Measurements from ENCODE around the gene SCIN.
A peak's percentile ranks its signal among the peaks of the same experiment; 100 is the strongest.

SCIN gene

GRCh38 chr7:12583176-12583575 lies 12.7 kb downstream of the SCIN start:
- Histone ChIP-seq H3K36me3 (ENCODE audit: control insufficient read depth in 2 of 2, insufficient read depth in 2 of 2, low read length in 2 of 2) (peaks cover 0 to 7% of the 10 kb centered on the region in 2 donors), H3K4me1 (ENCODE audit: control insufficient read depth in 2 of 2, insufficient read depth in 2 of 2, low read length in 2 of 2) (peaks cover 7 to 26% of the 10 kb centered on the region in 2 donors), H3K27ac (ENCODE audit: low read depth in 2 of 2, low read length in 2 of 2) (peak overlapping the region in 1 of 2 donors; percentile 45), H3K9ac (ENCODE audit: low read depth in 1 of 2, low read length in 2 of 2) (no peak overlapping the region), H3K4me3 (ENCODE audit: low read length in 2 of 2) (no peak overlapping the region), H3K27me3 (ENCODE audit: control insufficient read depth in 2 of 2, insufficient read depth in 2 of 2, low read length in 2 of 2) (no peaks in the 10 kb centered on the region), H3K9me3 (ENCODE audit: control insufficient read depth in 2 of 2, low read length in 2 of 2) (no peaks in the 10 kb centered on the region)

- H3K9me3 ChIP-seq (ENCODE audit: control insufficient read depth in 2 of 2, low read length in 2 of 2) = no peaks in the 10 kb centered on the region
- H3K4me3 ChIP-seq (ENCODE audit: low read length in 2 of 2) = no peak overlapping the region
- H3K4me1 ChIP-seq (ENCODE audit: control insufficient read depth in 2 of 2, insufficient read depth in 2 of 2, low read length in 2 of 2) = peaks cover 7 to 26% of the 10 kb centered on the region in 2 donors
- no peak overlapping the region for H3K9ac ChIP-seq (ENCODE audit: low read depth in 1 of 2, low read length in 2 of 2)
- H3K36me3 ChIP-seq (ENCODE audit: control insufficient read depth in 2 of 2, insufficient read depth in 2 of 2, low read length in 2 of 2) = peaks cover 0 to 7% of the 10 kb centered on the region in 2 donors
- H3K27me3 ChIP-seq (ENCODE audit: control insufficient read depth in 2 of 2, insufficient read depth in 2 of 2, low read length in 2 of 2) = no peaks in the 10 kb centered on the region
- peak overlapping the region in 1 of 2 donors; percentile 49 for H3K27ac ChIP-seq (ENCODE audit: low read depth in 2 of 2, low read length in 2 of 2)
Observed at GRCh38 chr7:12583922-12584321, 13.4 kb downstream of the SCIN start.

GRCh38 chr7:12584930-12585329 lies 14.4 kb downstream of the SCIN start:
- H3K9ac ChIP-seq (ENCODE audit: low read depth in 1 of 2, low read length in 2 of 2) = peak overlapping the region in 1 of 2 donors; percentile 22
- peaks cover 0 to 7% of the 10 kb centered on the region in 2 donors for H3K36me3 ChIP-seq (ENCODE audit: control insufficient read depth in 2 of 2, insufficient read depth in 2 of 2, low read length in 2 of 2)
- H3K4me1 ChIP-seq (ENCODE audit: control insufficient read depth in 2 of 2, insufficient read depth in 2 of 2, low read length in 2 of 2) = peaks cover 7 to 26% of the 10 kb centered on the region in 2 donors
- H3K27ac ChIP-seq (ENCODE audit: low read depth in 2 of 2, low read length in 2 of 2) = peak overlapping the region; percentile 4 to 39
- H3K9me3 ChIP-seq (ENCODE audit: control insufficient read depth in 2 of 2, low read length in 2 of 2) = no peaks in the 10 kb centered on the region
- no peaks in the 10 kb centered on the region for H3K27me3 ChIP-seq (ENCODE audit: control insufficient read depth in 2 of 2, insufficient read depth in 2 of 2, low read length in 2 of 2)
- H3K4me3 ChIP-seq (ENCODE audit: low read length in 2 of 2) = peak overlapping the region in 1 of 2 donors; percentile 38

- H3K9ac ChIP-seq (ENCODE audit: low read depth in 1 of 2, low read length in 2 of 2) = no peak overlapping the region
- H3K27ac ChIP-seq (ENCODE audit: low read depth in 2 of 2, low read length in 2 of 2) = no peak overlapping the region
- H3K4me1 ChIP-seq (ENCODE audit: control insufficient read depth in 2 of 2, insufficient read depth in 2 of 2, low read length in 2 of 2) = peaks cover 7 to 26% of the 10 kb centered on the region in 2 donors
- no peak overlapping the region for H3K4me3 ChIP-seq (ENCODE audit: low read length in 2 of 2)
- no peaks in the 10 kb centered on the region for H3K27me3 ChIP-seq (ENCODE audit: control insufficient read depth in 2 of 2, insufficient read depth in 2 of 2, low read length in 2 of 2)
- no peaks in the 10 kb centered on the region for H3K9me3 ChIP-seq (ENCODE audit: control insufficient read depth in 2 of 2, low read length in 2 of 2)
- peaks cover 0 to 3% of the 10 kb centered on the region in 2 donors for H3K36me3 ChIP-seq (ENCODE audit: control insufficient read depth in 2 of 2, insufficient read depth in 2 of 2, low read length in 2 of 2)
Observed at GRCh38 chr7:12586271-12586670, 15.8 kb downstream of the SCIN start.

- no peaks in the 10 kb centered on the region for H3K27me3 ChIP-seq (ENCODE audit: control insufficient read depth in 2 of 2, insufficient read depth in 2 of 2, low read length in 2 of 2)
- H3K36me3 ChIP-seq (ENCODE audit: control insufficient read depth in 2 of 2, insufficient read depth in 2 of 2, low read length in 2 of 2) = no peaks in the 10 kb centered on the region
- no peak overlapping the region for H3K4me3 ChIP-seq (ENCODE audit: low read length in 2 of 2)
- no peaks in the 10 kb centered on the region for H3K9me3 ChIP-seq (ENCODE audit: control insufficient read depth in 2 of 2, low read length in 2 of 2)
- no peak overlapping the region for H3K9ac ChIP-seq (ENCODE audit: low read depth in 1 of 2, low read length in 2 of 2)
- no peak overlapping the region for H3K27ac ChIP-seq (ENCODE audit: low read depth in 2 of 2, low read length in 2 of 2)
- H3K4me1 ChIP-seq (ENCODE audit: control insufficient read depth in 2 of 2, insufficient read depth in 2 of 2, low read length in 2 of 2) = peaks cover 7 to 18% of the 10 kb centered on the region in 2 donors
Observed at GRCh38 chr7:12588259-12588904, 17.9 kb downstream of the SCIN start.

- no peaks in the 10 kb centered on the region for H3K36me3 ChIP-seq (ENCODE audit: control insufficient read depth in 2 of 2, insufficient read depth in 2 of 2, low read length in 2 of 2)
- H3K27me3 ChIP-seq (ENCODE audit: control insufficient read depth in 2 of 2, insufficient read depth in 2 of 2, low read length in 2 of 2) = no peaks in the 10 kb centered on the region
- H3K4me3 ChIP-seq (ENCODE audit: low read length in 2 of 2) = no peak overlapping the region
- H3K9ac ChIP-seq (ENCODE audit: low read depth in 1 of 2, low read length in 2 of 2) = no peak overlapping the region
- H3K9me3 ChIP-seq (ENCODE audit: control insufficient read depth in 2 of 2, low read length in 2 of 2) = no peaks in the 10 kb centered on the region
- H3K4me1 ChIP-seq (ENCODE audit: control insufficient read depth in 2 of 2, insufficient read depth in 2 of 2, low read length in 2 of 2) = peaks cover 0 to 1% of the 10 kb centered on the region in 2 donors
- no peak overlapping the region for H3K27ac ChIP-seq (ENCODE audit: low read depth in 2 of 2, low read length in 2 of 2)
Observed at GRCh38 chr7:12590559-12590958, 20.0 kb downstream of the SCIN start.

GRCh38 chr7:12594122-12594897 lies 23.8 kb downstream of the SCIN start:
- Histone ChIP-seq H3K36me3 (ENCODE audit: control insufficient read depth in 2 of 2, insufficient read depth in 2 of 2, low read length in 2 of 2) (no peaks in the 10 kb centered on the region), H3K27me3 (ENCODE audit: control insufficient read depth in 2 of 2, insufficient read depth in 2 of 2, low read length in 2 of 2) (no peaks in the 10 kb centered on the region), H3K9me3 (ENCODE audit: control insufficient read depth in 2 of 2, low read length in 2 of 2) (no peaks in the 10 kb centered on the region), H3K27ac (ENCODE audit: low read depth in 2 of 2, low read length in 2 of 2) (no peak overlapping the region), H3K9ac (ENCODE audit: low read depth in 1 of 2, low read length in 2 of 2) (no peak overlapping the region), H3K4me1 (ENCODE audit: control insufficient read depth in 2 of 2, insufficient read depth in 2 of 2, low read length in 2 of 2) (no peaks in the 10 kb centered on the region), H3K4me3 (ENCODE audit: low read length in 2 of 2) (no peak overlapping the region)

GRCh38 chr7:12595148-12595547 lies 24.6 kb downstream of the SCIN start:
- Histone ChIP-seq H3K4me3 (ENCODE audit: low read length in 2 of 2) (no peak overlapping the region), H3K36me3 (ENCODE audit: control insufficient read depth in 2 of 2, insufficient read depth in 2 of 2, low read length in 2 of 2) (no peaks in the 10 kb centered on the region), H3K9me3 (ENCODE audit: control insufficient read depth in 2 of 2, low read length in 2 of 2) (no peaks in the 10 kb centered on the region), H3K27ac (ENCODE audit: low read depth in 2 of 2, low read length in 2 of 2) (no peak overlapping the region), H3K4me1 (ENCODE audit: control insufficient read depth in 2 of 2, insufficient read depth in 2 of 2, low read length in 2 of 2) (no peaks in the 10 kb centered on the region), H3K9ac (ENCODE audit: low read depth in 1 of 2, low read length in 2 of 2) (no peak overlapping the region), H3K27me3 (ENCODE audit: control insufficient read depth in 2 of 2, insufficient read depth in 2 of 2, low read length in 2 of 2) (no peaks in the 10 kb centered on the region)

GRCh38 chr7:12596225-12596790 lies 25.8 kb downstream of the SCIN start:
- H3K27ac ChIP-seq (ENCODE audit: low read depth in 2 of 2, low read length in 2 of 2) = no peak overlapping the region
- H3K36me3 ChIP-seq (ENCODE audit: control insufficient read depth in 2 of 2, insufficient read depth in 2 of 2, low read length in 2 of 2) = no peaks in the 10 kb centered on the region
- H3K9ac ChIP-seq (ENCODE audit: low read depth in 1 of 2, low read length in 2 of 2) = no peak overlapping the region
- no peak overlapping the region for H3K4me3 ChIP-seq (ENCODE audit: low read length in 2 of 2)
- H3K4me1 ChIP-seq (ENCODE audit: control insufficient read depth in 2 of 2, insufficient read depth in 2 of 2, low read length in 2 of 2) = no peaks in the 10 kb centered on the region
- H3K27me3 ChIP-seq (ENCODE audit: control insufficient read depth in 2 of 2, insufficient read depth in 2 of 2, low read length in 2 of 2) = no peaks in the 10 kb centered on the region
- no peaks in the 10 kb centered on the region for H3K9me3 ChIP-seq (ENCODE audit: control insufficient read depth in 2 of 2, low read length in 2 of 2)

- H3K4me3 ChIP-seq (ENCODE audit: low read length in 2 of 2) = no peak overlapping the region
- H3K9ac ChIP-seq (ENCODE audit: low read depth in 1 of 2, low read length in 2 of 2) = no peak overlapping the region
- no peak overlapping the region for H3K27ac ChIP-seq (ENCODE audit: low read depth in 2 of 2, low read length in 2 of 2)
- no peaks in the 10 kb centered on the region for H3K27me3 ChIP-seq (ENCODE audit: control insufficient read depth in 2 of 2, insufficient read depth in 2 of 2, low read length in 2 of 2)
- H3K9me3 ChIP-seq (ENCODE audit: control insufficient read depth in 2 of 2, low read length in 2 of 2) = no peaks in the 10 kb centered on the region
- no peaks in the 10 kb centered on the region for H3K36me3 ChIP-seq (ENCODE audit: control insufficient read depth in 2 of 2, insufficient read depth in 2 of 2, low read length in 2 of 2)
- H3K4me1 ChIP-seq (ENCODE audit: control insufficient read depth in 2 of 2, insufficient read depth in 2 of 2, low read length in 2 of 2) = no peaks in the 10 kb centered on the region
Observed at GRCh38 chr7:12601302-12601869, 30.9 kb downstream of the SCIN start.

Data from mucosa of rectum (tissue), 2 donors.